ENCODE data around the gene AK5. TPM values are rescaled to one million over a fixed set of nuclear protein-coding genes. Genes with fewer than 3 reads are reported as not detected.

AK5 gene
- polyA plus RNA-seq, 2 of the 4 experiments (the other 2 are of a cell fraction), result 4.9 to 6.1 TPM

DNA sequence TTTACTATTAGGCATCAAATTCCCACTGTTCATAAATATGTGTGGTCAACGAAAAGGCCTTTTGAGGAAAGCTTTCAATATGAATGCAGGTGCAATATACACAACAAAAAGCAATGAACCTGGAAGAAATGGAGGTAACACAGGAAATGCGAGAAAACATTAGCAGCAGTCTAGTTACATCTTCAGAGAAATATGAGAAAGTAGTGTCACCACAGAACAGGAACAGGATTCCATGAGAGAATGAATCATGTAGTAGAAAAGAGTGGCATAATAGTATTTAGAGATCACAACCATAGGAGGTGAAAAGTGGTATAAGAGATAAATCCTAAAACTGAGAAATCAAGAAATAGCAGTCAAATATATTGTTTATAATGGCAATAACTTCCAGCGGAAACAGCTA lies 103.7 kb downstream of the AK5 start (continued):
- TF ChIP-seq POLR2AphosphoS2 (conservative IDR thresholded peaks at IDR 0.05; ENCODE audit: low read length) (no peak), TFCP2L1 (CRISPR knock-in tag; IDR thresholded peaks at IDR 0.05) (no peak)
- TF ChIP-seq, protein P1, sequence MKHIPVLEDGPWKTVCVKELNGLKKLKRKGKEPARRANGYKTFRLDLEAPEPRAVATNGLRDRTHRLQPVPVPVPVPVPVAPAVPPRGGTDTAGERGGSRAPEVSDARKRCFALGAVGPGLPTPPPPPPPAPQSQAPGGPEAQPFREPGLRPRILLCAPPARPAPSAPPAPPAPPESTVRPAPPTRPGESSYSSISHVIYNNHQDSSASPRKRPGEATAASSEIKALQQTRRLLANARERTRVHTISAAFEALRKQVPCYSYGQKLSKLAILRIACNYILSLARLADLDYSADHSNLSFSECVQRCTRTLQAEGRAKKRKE (CRISPR knock-in tag; IDR thresholded peaks at IDR 0.05; ENCODE audit: low read depth), result no peak

DNA sequence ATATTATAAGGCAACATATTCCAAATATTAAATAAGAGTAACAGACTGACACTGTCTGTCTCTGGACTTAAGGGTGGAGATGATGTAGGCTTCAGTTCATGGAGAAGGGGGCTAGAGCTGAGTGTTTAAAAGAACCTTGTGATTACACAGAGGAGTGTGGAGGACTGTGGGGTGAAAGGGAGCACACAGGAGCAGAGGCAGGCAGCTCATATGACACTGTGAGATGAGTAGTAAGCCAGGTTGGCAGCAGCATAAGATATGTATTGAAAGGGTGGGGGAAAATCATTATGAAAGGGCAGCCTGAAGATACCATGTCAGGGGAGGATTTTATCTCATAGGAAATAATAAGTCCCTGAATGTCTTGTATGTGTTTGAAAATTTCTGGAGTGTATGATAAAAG lies 104.5 kb downstream of the AK5 start:
- H3K4me1 ChIP-seq, result peaks cover 14% of the 10 kb centered on the region
- no peak overlapping the region for H3K4me2 ChIP-seq
- no peaks in the 10 kb centered on the region for H3K9me3 ChIP-seq
- no peak for DNase-seq (ENCODE audit: low read depth in 1 of 2, low spot score in 1 of 2)
- peak overlapping the region in 1 of 2 experiments; percentile 34; a peak in 1 of 6 replicates for H3K27ac ChIP-seq
- ChIA-PET CTCF (no interaction called here), POLR2A (no interaction called here)
- no peak overlapping the region for H3K4me3 ChIP-seq
- ATAC-seq, result no peak
- TF ChIP-seq, protein P1 (CRISPR knock-in tag; IDR thresholded peaks at IDR 0.05; ENCODE audit: low read depth), result no peak
- TF ChIP-seq SREBF2 (IDR thresholded peaks at IDR 0.05) (no peak), EP300 (IDR thresholded peaks at IDR 0.05) (no peak), NFE2L2 (conservative IDR thresholded peaks at IDR 0.05; ENCODE audit: low read length) (no peak), ZSCAN20 (CRISPR knock-in tag; IDR thresholded peaks at IDR 0.05) (no peak), RARB (CRISPR knock-in tag; IDR thresholded peaks at IDR 0.05) (no peak), RFX5 (IDR thresholded peaks at IDR 0.05) (no peak), GATA3 (IDR thresholded peaks at IDR 0.05; ENCODE audit: borderline replicate concordance) (no peak), SMC3 (IDR thresholded peaks at IDR 0.05) (no peak), REST (IDR thresholded peaks at IDR 0.05) (no peak), HDAC2 (IDR thresholded peaks at IDR 0.05) (no peak), TFCP2L1 (CRISPR knock-in tag; IDR thresholded peaks at IDR 0.05) (no peak), RNF2 (IDR thresholded peaks at IDR 0.05; ENCODE audit: borderline replicate concordance, low read depth) (no peak)
- TF ChIP-seq, protein P2, sequence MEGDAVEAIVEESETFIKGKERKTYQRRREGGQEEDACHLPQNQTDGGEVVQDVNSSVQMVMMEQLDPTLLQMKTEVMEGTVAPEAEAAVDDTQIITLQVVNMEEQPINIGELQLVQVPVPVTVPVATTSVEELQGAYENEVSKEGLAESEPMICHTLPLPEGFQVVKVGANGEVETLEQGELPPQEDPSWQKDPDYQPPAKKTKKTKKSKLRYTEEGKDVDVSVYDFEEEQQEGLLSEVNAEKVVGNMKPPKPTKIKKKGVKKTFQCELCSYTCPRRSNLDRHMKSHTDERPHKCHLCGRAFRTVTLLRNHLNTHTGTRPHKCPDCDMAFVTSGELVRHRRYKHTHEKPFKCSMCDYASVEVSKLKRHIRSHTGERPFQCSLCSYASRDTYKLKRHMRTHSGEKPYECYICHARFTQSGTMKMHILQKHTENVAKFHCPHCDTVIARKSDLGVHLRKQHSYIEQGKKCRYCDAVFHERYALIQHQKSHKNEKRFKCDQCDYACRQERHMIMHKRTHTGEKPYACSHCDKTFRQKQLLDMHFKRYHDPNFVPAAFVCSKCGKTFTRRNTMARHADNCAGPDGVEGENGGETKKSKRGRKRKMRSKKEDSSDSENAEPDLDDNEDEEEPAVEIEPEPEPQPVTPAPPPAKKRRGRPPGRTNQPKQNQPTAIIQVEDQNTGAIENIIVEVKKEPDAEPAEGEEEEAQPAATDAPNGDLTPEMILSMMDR (IDR thresholded peaks at IDR 0.05), result no peak
- TF ChIP-seq, protein P3, sequence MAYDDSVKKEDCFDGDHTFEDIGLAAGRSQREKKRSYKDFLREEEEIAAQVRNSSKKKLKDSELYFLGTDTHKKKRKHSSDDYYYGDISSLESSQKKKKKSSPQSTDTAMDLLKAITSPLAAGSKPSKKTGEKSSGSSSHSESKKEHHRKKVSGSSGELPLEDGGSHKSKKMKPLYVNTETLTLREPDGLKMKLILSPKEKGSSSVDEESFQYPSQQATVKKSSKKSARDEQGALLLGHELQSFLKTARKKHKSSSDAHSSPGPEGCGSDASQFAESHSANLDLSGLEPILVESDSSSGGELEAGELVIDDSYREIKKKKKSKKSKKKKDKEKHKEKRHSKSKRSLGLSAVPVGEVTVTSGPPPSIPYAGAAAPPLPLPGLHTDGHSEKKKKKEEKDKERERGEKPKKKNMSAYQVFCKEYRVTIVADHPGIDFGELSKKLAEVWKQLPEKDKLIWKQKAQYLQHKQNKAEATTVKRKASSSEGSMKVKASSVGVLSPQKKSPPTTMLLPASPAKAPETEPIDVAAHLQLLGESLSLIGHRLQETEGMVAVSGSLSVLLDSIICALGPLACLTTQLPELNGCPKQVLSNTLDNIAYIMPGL (CRISPR knock-in tag; IDR thresholded peaks at IDR 0.05; ENCODE audit: borderline replicate concordance), result no peak
- TF ChIP-seq, protein P4, sequence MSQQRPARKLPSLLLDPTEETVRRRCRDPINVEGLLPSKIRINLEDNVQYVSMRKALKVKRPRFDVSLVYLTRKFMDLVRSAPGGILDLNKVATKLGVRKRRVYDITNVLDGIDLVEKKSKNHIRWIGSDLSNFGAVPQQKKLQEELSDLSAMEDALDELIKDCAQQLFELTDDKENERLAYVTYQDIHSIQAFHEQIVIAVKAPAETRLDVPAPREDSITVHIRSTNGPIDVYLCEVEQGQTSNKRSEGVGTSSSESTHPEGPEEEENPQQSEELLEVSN (IDR thresholded peaks at IDR 0.05; ENCODE audit: borderline replicate concordance, low read depth), result no peak
- TF ChIP-seq, protein P5, sequence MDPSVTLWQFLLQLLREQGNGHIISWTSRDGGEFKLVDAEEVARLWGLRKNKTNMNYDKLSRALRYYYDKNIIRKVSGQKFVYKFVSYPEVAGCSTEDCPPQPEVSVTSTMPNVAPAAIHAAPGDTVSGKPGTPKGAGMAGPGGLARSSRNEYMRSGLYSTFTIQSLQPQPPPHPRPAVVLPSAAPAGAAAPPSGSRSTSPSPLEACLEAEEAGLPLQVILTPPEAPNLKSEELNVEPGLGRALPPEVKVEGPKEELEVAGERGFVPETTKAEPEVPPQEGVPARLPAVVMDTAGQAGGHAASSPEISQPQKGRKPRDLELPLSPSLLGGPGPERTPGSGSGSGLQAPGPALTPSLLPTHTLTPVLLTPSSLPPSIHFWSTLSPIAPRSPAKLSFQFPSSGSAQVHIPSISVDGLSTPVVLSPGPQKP (IDR thresholded peaks at IDR 0.05; ENCODE audit: low read depth, low read length), result no peak
- no peak for FAIRE-seq

Measured in A549 (cell line).